K562 (cell line): ENCODE measurements around the gene CEP89. TPM values are rescaled to one million over a fixed set of nuclear protein-coding genes. Genes with fewer than 3 reads are reported as not detected.

Source experiments
- CCNT2 ChIP-seq: IDR thresholded peaks from 2 replicates; pipeline ENCODE4 v1.6.1; 2011; ENCODE audit warnings: borderline replicate concordance, low read depth, mild to moderate bottlenecking, moderate library complexity, mixed read lengths, low read length; ENCODE audit not compliant: insufficient read length; ENCODE audit errors: extremely low read depth
- CHD2 ChIP-seq: IDR thresholded peaks from 2 replicates; pipeline ENCODE4 v1.6.1; 2011; ENCODE audit warnings: low read depth, low read length
- CREM ChIP-seq: IDR thresholded peaks from 2 replicates; pipeline ENCODE4 v1.6.1; 2014; ENCODE audit warnings: antibody characterized with exemption, low read depth
- CXXC5 ChIP-seq: fragments of 250-450 bp; sonication (Bioruptor Pico); IDR thresholded peaks from 2 replicates; pipeline ENCODE4 v1.8.0; 2022; ENCODE audit warnings: inconsistent platforms, mild to moderate bottlenecking, moderate library complexity
- ELF2 ChIP-seq: fragments of 250-450 bp; sonication (Bioruptor Pico); IDR thresholded peaks from 2 replicates; pipeline ENCODE4 v1.5.0; 2021; ENCODE audit warnings: mild to moderate bottlenecking
- GATAD2A ChIP-seq: fragments of 450-650 bp; IDR thresholded peaks from 2 replicates; pipeline ENCODE4 v1.6.1; 2017
- HCFC1 ChIP-seq: IDR thresholded peaks from 2 replicates; pipeline ENCODE4 v1.6.1; 2012; ENCODE audit warnings: low read depth, low read length, improper control_type of control experiment
- HDGF ChIP-seq: fragments of 450-650 bp; IDR thresholded peaks from 2 replicates; pipeline ENCODE4 v1.6.1; 2016
- JUNB ChIP-seq: fragments of 450-650 bp; formaldehyde crosslinking; conservative IDR thresholded peaks from 2 replicates; pipeline ENCODE4 v1.4.0; 2020; ENCODE audit warnings: mild to moderate bottlenecking
- KLF6 ChIP-seq: fragments of 250-450 bp; sonication (Bioruptor Pico); IDR thresholded peaks from 2 replicates; pipeline ENCODE4 v1.4.0; 2020; ENCODE audit warnings: mild to moderate bottlenecking, moderate library complexity, borderline replicate concordance
- MCM5 ChIP-seq: fragments of 450-650 bp; IDR thresholded peaks from 2 replicates; pipeline ENCODE4 v1.6.1; 2016; ENCODE audit warnings: low read depth
- NFYB ChIP-seq: IDR thresholded peaks from 2 replicates; pipeline ENCODE4 v1.6.1; 2011; ENCODE audit warnings: mild to moderate bottlenecking, moderate library complexity; ENCODE audit not compliant: insufficient read length; ENCODE audit errors: extremely low read depth
- PCBP1 ChIP-seq: fragments of 200-400 bp; formaldehyde crosslinking; IDR thresholded peaks from 2 replicates; pipeline ENCODE4 v1.6.1; 2018; ENCODE audit warnings: mild to moderate bottlenecking, low read depth, low read length; ENCODE audit not compliant: poor library complexity, severe bottlenecking
- PHB2 ChIP-seq: fragments of 450-650 bp; IDR thresholded peaks from 2 replicates; pipeline ENCODE4 v1.6.1; 2017; ENCODE audit warnings: low read depth
- POLR2G ChIP-seq: fragments of 200-400 bp; formaldehyde crosslinking; IDR thresholded peaks from 2 replicates; pipeline ENCODE4 v1.6.1; 2017; ENCODE audit warnings: low read depth, mild to moderate bottlenecking, antibody characterized with exemption, low read length, moderate library complexity
- SETDB1 ChIP-seq: IDR thresholded peaks from one replicate; pipeline ENCODE4 v1.6.1; 2012; ENCODE audit warnings: low read length, control low read depth, inconsistent platforms
- SMARCB1 ChIP-seq: IDR thresholded peaks from 2 replicates; pipeline ENCODE4 v1.6.1; 2011; ENCODE audit warnings: improper control_type of control experiment, low read depth; ENCODE audit not compliant: insufficient read length
- TEAD1 ChIP-seq, 2 experiments: fragments of 450-650 bp in 1 of 2; sonication (generic) in 1 of 2; formaldehyde crosslinking; IDR thresholded peaks; 2 replicates each; pipeline versions ENCODE4 v1.4.0 to v1.8.0; 2020 to 2022; ENCODE audit warnings: mild to moderate bottlenecking in 2 of 2, missing genetic modification reagents in 1 of 2
- THAP12 ChIP-seq: fragments of 250-450 bp; sonication (Bioruptor Pico); IDR thresholded peaks from 2 replicates; pipeline ENCODE4 v1.9.0; 2021; ENCODE audit warnings: mild to moderate bottlenecking, inconsistent platforms
- ZC3H8 ChIP-seq: fragments of 450-650 bp; IDR thresholded peaks from 2 replicates; pipeline ENCODE4 v1.6.1; 2017
- ZNF23 ChIP-seq: fragments of 250-450 bp; sonication (Bioruptor Pico); IDR thresholded peaks from 2 replicates; pipeline ENCODE4 v1.4.0; 2020; ENCODE audit warnings: mild to moderate bottlenecking
- ZNF407 ChIP-seq: fragments of 450-650 bp; IDR thresholded peaks from 2 replicates; pipeline ENCODE4 v1.6.1; 2016; ENCODE audit warnings: low read depth
- polyA plus RNA-seq, 8 experiments: library from polyadenylated mRNA; depleted of rRNA in 4 of 8; stranded (reverse) in 5 of 8; unstranded in 3 of 8; fragments of >200 nt; fragmentation: Nextera tagmentation in 2 of 8; fragmentation: Illumina TruSeq in 1 of 8; extraction: Ambion mirVana in 2 of 8; extraction: Trizol in 1 of 8; gene quantifications; 2 replicates each; pipeline versions ENCODE4 v1.2.1 to v1.2.3, GENCODE V29; 2011 to 2014; ENCODE audit warnings: inconsistent platforms in 1 of 8, missing spikeins in 1 of 8
- total RNA-seq, 7 experiments: library from RNA; depleted of rRNA in 6 of 7; stranded (reverse); fragments of >200 nt in 6 of 7; fragmentation: Illumina TruSeq in 2 of 7; extraction: Trizol in 2 of 7; gene quantifications; 2 replicates each; pipeline versions ENCODE4 v1.2.1 to v1.2.3, GENCODE V29; 2011 to 2021; ENCODE audit warnings: low replicate concordance in 1 of 7

CEP89 gene
- total and polyA plus RNA-seq, 9 of the 15 experiments (the other 6 are each of a cell fraction or from before 2014, with no cell fraction given) = 5.5 to 15.0 (median 7.2) TPM

DNA sequence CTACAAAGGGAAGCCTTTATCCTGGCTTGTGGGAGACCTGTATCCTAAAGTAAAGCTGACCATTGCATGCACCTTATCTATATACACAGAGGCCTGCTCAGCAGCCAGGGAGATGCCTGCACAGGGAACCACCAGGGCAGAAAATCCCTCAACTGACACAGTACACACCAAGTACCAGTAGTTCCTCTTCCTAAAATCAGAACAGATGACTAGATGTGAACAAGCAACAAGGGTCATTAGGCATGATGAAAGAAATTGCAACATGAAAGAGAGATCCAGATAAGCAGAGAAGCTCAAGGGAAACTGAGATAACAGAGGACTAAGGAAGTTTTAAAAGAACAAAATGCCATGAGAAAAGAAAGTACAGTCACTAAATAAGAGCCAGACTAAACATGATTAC, 62.5 kb downstream of the CEP89 start (continued):
- TF ChIP-seq ZNF23 (no peak), CHD2 (no peak), NFYB (no peak), GATAD2A (no peak), POLR2G (no peak), ELF2 (CRISPR knock-in tag) (no peak), PCBP1 (no peak), TEAD1 (CRISPR knock-in tag; IDR thresholded peaks at IDR 0.05) (0 out of 4 replicates have a peak, but pooled peaks of 1 of the 2 experiments have one; percentile 22), ZNF407 (no peak), HCFC1 (no peak), SETDB1 (no peak), CCNT2 (no peak), ZC3H8 (no peak), CREM (no peak), CXXC5 (CRISPR knock-in tag) (peak; percentile 50; the same call in 1 of the 2 replicates), THAP12 (no peak), PHB2 (no peak), SMARCB1 (no peak), KLF6 (CRISPR knock-in tag) (peak; percentile 21; the same call in 1 of the 2 replicates), MCM5 (no peak), HDGF (no peak), JUNB (no peak)
